Glutamatergic neuron (in vitro differentiated cells): ENCODE measurements around the gene CHST15. TPM values are rescaled to one million over a fixed set of nuclear protein-coding genes. Genes with fewer than 3 reads are reported as not detected.

Experiments
- DNase-seq: peaks from one replicate; pipeline ENCODE4 v3.0.0; 2022
- H3K27ac Mint-ChIP-seq: one replicate; pipeline ENCODE4 v1.8.0; 2020; ENCODE audit warnings: mild to moderate bottlenecking, mixed read lengths, inconsistent platforms; ENCODE audit not compliant: unreplicated experiment
- H3K27me3 Mint-ChIP-seq: one replicate; pipeline ENCODE4 v1.8.0; 2020; ENCODE audit warnings: mild to moderate bottlenecking, moderate library complexity, mixed read lengths, inconsistent platforms; ENCODE audit not compliant: unreplicated experiment
- H3K36me3 Mint-ChIP-seq: one replicate; pipeline ENCODE4 v1.8.0; 2020; ENCODE audit warnings: mild to moderate bottlenecking, mixed read lengths, inconsistent platforms; ENCODE audit not compliant: unreplicated experiment
- H3K4me1 Mint-ChIP-seq: one replicate; pipeline ENCODE4 v1.8.0; 2020; ENCODE audit warnings: mild to moderate bottlenecking, low read depth, mixed read lengths, inconsistent platforms; ENCODE audit not compliant: unreplicated experiment
- H3K4me3 Mint-ChIP-seq: one replicate; pipeline ENCODE4 v1.8.0; 2020; ENCODE audit warnings: mild to moderate bottlenecking, mixed read lengths, inconsistent platforms; ENCODE audit not compliant: unreplicated experiment
- H3K9me3 Mint-ChIP-seq: one replicate; pipeline ENCODE4 v1.8.0; 2020; ENCODE audit warnings: mild to moderate bottlenecking, moderate library complexity, mixed read lengths, inconsistent platforms; ENCODE audit not compliant: unreplicated experiment
- CTCF ChIP-seq: fragments of 200-600 bp; sonication (generic); IDR thresholded peaks from one replicate; pipeline ENCODE4 v1.5.0; 2021; ENCODE audit not compliant: partially characterized antibody, unreplicated experiment
- total RNA-seq: library from RNA; stranded (reverse); fragmentation: NEBNext Ultra II Directional; extraction: Animal tissue kit (Norgen Biotek cat#: 25700); gene quantifications from one replicate; pipeline ENCODE4 v1.2.1, GENCODE V29; 2021; ENCODE audit not compliant: unreplicated experiment

CHST15 gene
- total RNA-seq, 1 donor from 2014 or later: 2.4 TPM

DNA sequence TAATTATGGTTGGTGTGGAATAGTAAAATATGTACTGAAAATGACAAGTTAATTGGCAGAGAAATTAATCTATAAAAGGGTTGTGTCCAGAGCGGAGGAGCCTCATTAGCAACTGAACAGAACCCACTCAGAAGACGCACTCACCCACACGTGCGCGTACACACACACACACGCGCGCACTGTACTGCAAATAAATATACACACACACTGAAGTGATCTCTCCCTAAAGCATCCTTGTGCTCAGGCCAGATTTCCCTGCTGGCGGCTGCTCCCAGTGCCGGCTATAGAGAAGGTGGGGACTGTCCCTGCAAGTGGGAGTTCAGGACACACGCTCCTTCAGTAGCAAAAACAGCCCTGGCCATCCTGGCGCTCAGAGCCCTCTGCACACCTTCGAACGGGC is 85.2 kb downstream of the CHST15 start:
- Mint-ChIP-seq H3K36me3 (no peaks in the 10 kb centered on the region), H3K27ac (no peak overlapping the region), H3K4me1 (peaks cover 13% of the 10 kb centered on the region), H3K27me3 (no peaks in the 10 kb centered on the region), H3K9me3 (peaks cover 1% of the 10 kb centered on the region), H3K4me3 (no peak overlapping the region)
- TF ChIP-seq CTCF: no peak
- peak; percentile 15 for DNase-seq

DNA sequence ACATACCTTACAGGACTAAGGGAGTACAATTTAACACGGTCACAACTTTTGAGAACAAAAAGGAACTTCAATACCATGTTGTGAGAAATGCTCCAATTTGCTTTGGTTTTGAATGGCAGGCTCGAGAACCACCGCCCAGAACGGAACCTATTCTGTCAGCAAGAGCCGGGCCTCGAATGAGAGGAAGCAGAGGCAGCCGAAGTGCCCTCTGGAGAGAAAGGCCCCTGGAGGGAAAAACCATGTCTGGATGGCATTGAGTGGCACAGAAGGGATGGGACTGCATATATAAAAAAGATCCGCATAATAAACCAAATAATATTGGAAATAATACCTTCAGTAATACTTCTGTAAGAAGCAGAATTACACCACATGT is 85.6 kb downstream of the CHST15 start:
- DNase-seq: peak; percentile 4
- no peak for TF ChIP-seq CTCF
- Mint-ChIP-seq H3K9me3 (peaks cover 1% of the 10 kb centered on the region), H3K36me3 (no peaks in the 10 kb centered on the region), H3K27ac (no peak overlapping the region), H3K27me3 (no peaks in the 10 kb centered on the region), H3K4me1 (peaks cover 13% of the 10 kb centered on the region), H3K4me3 (no peak overlapping the region)

- Mint-ChIP-seq H3K9me3 (peaks cover 1% of the 10 kb centered on the region), H3K4me3 (no peak overlapping the region), H3K36me3 (no peaks in the 10 kb centered on the region), H3K27ac (peak overlapping the region; percentile 43), H3K4me1 (peaks cover 13% of the 10 kb centered on the region), H3K27me3 (no peaks in the 10 kb centered on the region)
- TF ChIP-seq CTCF: no peak
- DNase-seq: peak; percentile 6
Observed at GRCh38 chr10:124007102-124007772, 86.2 kb downstream of the CHST15 start.

GRCh38 chr10:124006526-124006925 is 86.9 kb downstream of the CHST15 start:
- H3K36me3 Mint-ChIP-seq: peaks cover 4% of the 10 kb centered on the region
- peaks cover 1% of the 10 kb centered on the region for H3K9me3 Mint-ChIP-seq
- no peak overlapping the region for H3K27ac Mint-ChIP-seq
- TF ChIP-seq CTCF: no peak
- no peak overlapping the region for H3K4me3 Mint-ChIP-seq
- H3K4me1 Mint-ChIP-seq: peaks cover 13% of the 10 kb centered on the region
- H3K27me3 Mint-ChIP-seq: no peaks in the 10 kb centered on the region
- peak; percentile 17 for DNase-seq

- no peak for TF ChIP-seq CTCF
- Mint-ChIP-seq H3K27me3 (no peaks in the 10 kb centered on the region), H3K4me1 (peaks cover 13% of the 10 kb centered on the region), H3K9me3 (peaks cover 1% of the 10 kb centered on the region), H3K4me3 (peak overlapping the region; percentile 52), H3K27ac (no peak overlapping the region), H3K36me3 (peaks cover 4% of the 10 kb centered on the region)
- DNase-seq: peak; percentile 21
Observed at GRCh38 chr10:124005991-124006392, 87.4 kb downstream of the CHST15 start.
